ENCODE data around the gene SLC17A1. TPM values are rescaled to one million over a fixed set of nuclear protein-coding genes. Genes with fewer than 3 reads are reported as not detected.
A peak's percentile ranks its signal among the peaks of the same experiment; 100 is the strongest.

Gene SLC17A1
- total and polyA plus RNA-seq, 2 of the 13 experiments (the other 11 are each of a cell fraction or from before 2014, with no cell fraction given), result 0.09 to 2.1 TPM

GRCh38 chr6:25833136-25833535 is 1.3 kb upstream of the SLC17A1 start (continued):
- TF ChIP-seq TAF1 (CRISPR knock-in tag; IDR thresholded peaks at IDR 0.05) (no peak), RBM22 (optimal IDR thresholded peaks at IDR 0.05; ENCODE audit: low read length) (no peak), ZNF607 (CRISPR knock-in tag; IDR thresholded peaks at IDR 0.05; ENCODE audit: borderline replicate concordance) (no peak), SNAPC2 (CRISPR knock-in tag; IDR thresholded peaks at IDR 0.05) (no peak), CBX5 (CRISPR knock-in tag; IDR thresholded peaks at IDR 0.05; ENCODE audit: borderline replicate concordance) (no peak), SKIL (CRISPR knock-in tag; IDR thresholded peaks at IDR 0.05; ENCODE audit: borderline replicate concordance) (no peak), NFIC (IDR thresholded peaks at IDR 0.05; ENCODE audit: low read length) (peak; percentile 69; the same call in 1 of the 2 replicates), ZSCAN30 (CRISPR knock-in tag; IDR thresholded peaks at IDR 0.05) (no peak), ERF (CRISPR knock-in tag; IDR thresholded peaks at IDR 0.05) (no peak), ZNF530 (CRISPR knock-in tag; IDR thresholded peaks at IDR 0.05; ENCODE audit: low read depth) (no peak), ZNF331 (CRISPR knock-in tag; IDR thresholded peaks at IDR 0.05) (no peak), NR2F6 (IDR thresholded peaks at IDR 0.05) (peak; percentile 69; the same call in 1 of the 2 replicates), NR2F6 (CRISPR knock-in tag; IDR thresholded peaks at IDR 0.05) (peak; percentile 54), PCBP2 (optimal IDR thresholded peaks at IDR 0.05; ENCODE audit: low read depth, low read length, poor library complexity, severe bottlenecking) (no peak), SAP130 (CRISPR knock-in tag; IDR thresholded peaks at IDR 0.05; ENCODE audit: low read depth) (peak; percentile 26; the same call in 1 of the 2 replicates), SOX5 (CRISPR knock-in tag; IDR thresholded peaks at IDR 0.05; ENCODE audit: borderline replicate concordance) (peak; percentile 45; the same call in 1 of the 2 replicates), NR1H2 (CRISPR knock-in tag; IDR thresholded peaks at IDR 0.05; ENCODE audit: borderline replicate concordance, low read depth) (no peak), SOX13 (IDR thresholded peaks at IDR 0.05) (no peak), SOX13 (CRISPR knock-in tag; conservative IDR thresholded peaks at IDR 0.05 in 1 of 2, IDR thresholded peaks at IDR 0.05 in 1 of 2) (peak in 1 of 2 experiments; percentile 36; a peak in 1 of 4 replicates), ZNF446 (CRISPR knock-in tag; IDR thresholded peaks at IDR 0.05) (no peak), TARDBP (CRISPR knock-in tag; IDR thresholded peaks at IDR 0.05) (no peak), PHF5A (CRISPR knock-in tag; IDR thresholded peaks at IDR 0.05; ENCODE audit: low read depth, unreplicated experiment) (no peak), NR2F2 (IDR thresholded peaks at IDR 0.05; ENCODE audit: borderline replicate concordance, low read depth) (peak; percentile 68; the same call in 1 of the 2 replicates)
- TF ChIP-seq, protein P1, sequence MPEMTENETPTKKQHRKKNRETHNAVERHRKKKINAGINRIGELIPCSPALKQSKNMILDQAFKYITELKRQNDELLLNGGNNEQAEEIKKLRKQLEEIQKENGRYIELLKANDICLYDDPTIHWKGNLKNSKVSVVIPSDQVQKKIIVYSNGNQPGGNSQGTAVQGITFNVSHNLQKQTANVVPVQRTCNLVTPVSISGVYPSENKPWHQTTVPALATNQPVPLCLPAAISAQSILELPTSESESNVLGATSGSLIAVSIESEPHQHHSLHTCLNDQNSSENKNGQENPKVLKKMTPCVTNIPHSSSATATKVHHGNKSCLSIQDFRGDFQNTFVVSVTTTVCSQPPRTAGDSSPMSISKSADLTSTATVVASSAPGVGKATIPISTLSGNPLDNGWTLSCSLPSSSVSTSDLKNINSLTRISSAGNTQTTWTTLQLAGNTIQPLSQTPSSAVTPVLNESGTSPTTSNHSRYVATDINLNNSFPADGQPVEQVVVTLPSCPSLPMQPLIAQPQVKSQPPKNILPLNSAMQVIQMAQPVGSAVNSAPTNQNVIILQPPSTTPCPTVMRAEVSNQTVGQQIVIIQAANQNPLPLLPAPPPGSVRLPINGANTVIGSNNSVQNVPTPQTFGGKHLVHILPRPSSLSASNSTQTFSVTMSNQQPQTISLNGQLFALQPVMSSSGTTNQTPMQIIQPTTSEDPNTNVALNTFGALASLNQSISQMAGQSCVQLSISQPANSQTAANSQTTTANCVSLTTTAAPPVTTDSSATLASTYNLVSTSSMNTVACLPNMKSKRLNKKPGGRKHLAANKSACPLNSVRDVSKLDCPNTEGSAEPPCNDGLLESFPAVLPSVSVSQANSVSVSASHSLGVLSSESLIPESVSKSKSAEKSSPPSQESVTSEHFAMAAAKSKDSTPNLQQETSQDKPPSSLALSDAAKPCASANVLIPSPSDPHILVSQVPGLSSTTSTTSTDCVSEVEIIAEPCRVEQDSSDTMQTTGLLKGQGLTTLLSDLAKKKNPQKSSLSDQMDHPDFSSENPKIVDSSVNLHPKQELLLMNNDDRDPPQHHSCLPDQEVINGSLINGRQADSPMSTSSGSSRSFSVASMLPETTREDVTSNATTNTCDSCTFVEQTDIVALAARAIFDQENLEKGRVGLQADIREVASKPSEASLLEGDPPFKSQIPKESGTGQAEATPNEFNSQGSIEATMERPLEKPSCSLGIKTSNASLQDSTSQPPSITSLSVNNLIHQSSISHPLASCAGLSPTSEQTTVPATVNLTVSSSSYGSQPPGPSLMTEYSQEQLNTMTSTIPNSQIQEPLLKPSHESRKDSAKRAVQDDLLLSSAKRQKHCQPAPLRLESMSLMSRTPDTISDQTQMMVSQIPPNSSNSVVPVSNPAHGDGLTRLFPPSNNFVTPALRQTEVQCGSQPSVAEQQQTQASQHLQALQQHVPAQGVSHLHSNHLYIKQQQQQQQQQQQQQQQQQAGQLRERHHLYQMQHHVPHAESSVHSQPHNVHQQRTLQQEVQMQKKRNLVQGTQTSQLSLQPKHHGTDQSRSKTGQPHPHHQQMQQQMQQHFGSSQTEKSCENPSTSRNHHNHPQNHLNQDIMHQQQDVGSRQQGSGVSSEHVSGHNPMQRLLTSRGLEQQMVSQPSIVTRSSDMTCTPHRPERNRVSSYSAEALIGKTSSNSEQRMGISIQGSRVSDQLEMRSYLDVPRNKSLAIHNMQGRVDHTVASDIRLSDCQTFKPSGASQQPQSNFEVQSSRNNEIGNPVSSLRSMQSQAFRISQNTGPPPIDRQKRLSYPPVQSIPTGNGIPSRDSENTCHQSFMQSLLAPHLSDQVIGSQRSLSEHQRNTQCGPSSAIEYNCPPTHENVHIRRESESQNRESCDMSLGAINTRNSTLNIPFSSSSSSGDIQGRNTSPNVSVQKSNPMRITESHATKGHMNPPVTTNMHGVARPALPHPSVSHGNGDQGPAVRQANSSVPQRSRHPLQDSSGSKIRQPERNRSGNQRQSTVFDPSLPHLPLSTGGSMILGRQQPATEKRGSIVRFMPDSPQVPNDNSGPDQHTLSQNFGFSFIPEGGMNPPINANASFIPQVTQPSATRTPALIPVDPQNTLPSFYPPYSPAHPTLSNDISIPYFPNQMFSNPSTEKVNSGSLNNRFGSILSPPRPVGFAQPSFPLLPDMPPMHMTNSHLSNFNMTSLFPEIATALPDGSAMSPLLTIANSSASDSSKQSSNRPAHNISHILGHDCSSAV (CRISPR knock-in tag; IDR thresholded peaks at IDR 0.05; ENCODE audit: borderline replicate concordance), result no peak

Data from HepG2 (cell line).